Nephron (organoid): ENCODE results near the gene MFAP4.

Experiments used
- H3K27ac Mint-ChIP-seq, 3 experiments: 2 replicates each; pipeline ENCODE4 v1.8.0; 2020; ENCODE audit warnings: mixed read lengths in 3 of 3, mild to moderate bottlenecking in 2 of 3, moderate library complexity in 1 of 3
- H3K27me3 Mint-ChIP-seq: 2 replicates; pipeline ENCODE4 v1.8.0; 2021; ENCODE audit warnings: low read depth, mild to moderate bottlenecking, moderate library complexity, mixed read lengths
- H3K36me3 Mint-ChIP-seq: 2 replicates; pipeline ENCODE4 v1.8.0; 2020; ENCODE audit warnings: low read depth, mixed read lengths
- H3K4me1 Mint-ChIP-seq: 2 replicates; pipeline ENCODE4 v1.8.0; 2020; ENCODE audit warnings: mixed read lengths
- H3K4me3 Mint-ChIP-seq, 3 experiments: 2 replicates each; pipeline ENCODE4 v1.8.0; 2020; ENCODE audit warnings: mild to moderate bottlenecking in 3 of 3, mixed read lengths in 3 of 3, moderate library complexity in 2 of 3
- H3K9me3 Mint-ChIP-seq: 2 replicates; pipeline ENCODE4 v1.8.0; 2020; ENCODE audit warnings: mixed read lengths
- CTCF ChIP-seq, 3 experiments: fragments of 200-600 bp; sonication (generic); IDR thresholded peaks; one replicate each; pipeline ENCODE4 v1.5.0; 2021; ENCODE audit warnings: antibody characterized with exemption in 3 of 3; ENCODE audit not compliant: unreplicated experiment in 3 of 3

Gene MFAP4

GRCh38 chr17:19408346-19408710 is 21.3 kb upstream of the MFAP4 start:
- no peak overlapping the region for H3K27ac Mint-ChIP-seq
- no peaks in the 10 kb centered on the region for H3K36me3 Mint-ChIP-seq
- H3K9me3 Mint-ChIP-seq = no peaks in the 10 kb centered on the region

DNA sequence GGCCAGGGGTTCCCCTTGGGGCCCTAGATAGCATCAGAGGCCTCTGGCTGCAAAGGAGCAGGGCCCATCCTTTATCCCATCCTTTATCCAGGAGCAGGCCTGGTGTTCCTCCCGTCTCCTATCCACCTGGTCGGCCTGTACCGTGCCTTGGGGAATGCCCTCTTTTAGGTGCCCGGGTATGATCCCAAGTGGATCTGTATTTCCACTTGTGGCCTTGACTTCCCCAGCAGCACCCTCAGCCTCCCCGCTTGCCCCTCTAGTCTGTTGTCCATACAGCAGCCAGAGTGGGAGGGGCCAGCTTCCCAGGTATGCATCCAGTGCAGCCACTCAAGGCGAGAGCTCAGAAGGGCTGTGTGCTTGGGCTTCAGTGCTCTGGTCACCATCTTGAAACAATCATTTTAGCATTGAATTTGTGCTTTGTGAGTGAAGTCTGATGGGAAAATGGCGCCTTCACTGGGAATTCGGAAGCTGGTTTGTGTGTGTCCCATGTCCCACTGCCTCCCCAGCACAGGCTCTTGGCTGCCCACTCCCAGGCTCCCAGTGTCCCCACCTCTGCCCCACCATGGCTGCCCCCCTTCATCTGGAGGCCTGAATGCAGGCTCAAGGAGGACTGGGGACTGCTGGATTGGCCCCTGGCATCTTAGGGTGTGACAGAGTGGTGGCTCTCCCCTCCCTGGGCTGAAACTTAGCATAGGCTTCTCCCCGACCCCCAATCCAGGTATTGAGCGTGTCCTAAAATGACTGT is 20.8 kb upstream of the MFAP4 start:
- Mint-ChIP-seq H3K36me3 (no peaks in the 10 kb centered on the region), H3K4me3 (no peak overlapping the region), H3K27me3 (peaks cover 9% of the 10 kb centered on the region), H3K9me3 (no peaks in the 10 kb centered on the region), H3K4me1 (peaks cover 20% of the 10 kb centered on the region), H3K27ac (no peak overlapping the region)
- no peak for TF ChIP-seq CTCF (IDR thresholded peaks at IDR 0.05; ENCODE audit: unreplicated experiment in 3 of 3)

More at GRCh38 chr17:19408346-19408710, 21.3 kb upstream of the MFAP4 start:
- no peak overlapping the region for H3K4me3 Mint-ChIP-seq
- TF ChIP-seq CTCF (IDR thresholded peaks at IDR 0.05; ENCODE audit: unreplicated experiment in 3 of 3) = no peak
- peaks cover 9% of the 10 kb centered on the region for H3K27me3 Mint-ChIP-seq
- peaks cover 20% of the 10 kb centered on the region for H3K4me1 Mint-ChIP-seq

GRCh38 chr17:19405114-19405513 is 18.1 kb upstream of the MFAP4 start:
- Mint-ChIP-seq H3K36me3 (no peaks in the 10 kb centered on the region), H3K4me3 (no peak overlapping the region), H3K27me3 (no peaks in the 10 kb centered on the region)

DNA sequence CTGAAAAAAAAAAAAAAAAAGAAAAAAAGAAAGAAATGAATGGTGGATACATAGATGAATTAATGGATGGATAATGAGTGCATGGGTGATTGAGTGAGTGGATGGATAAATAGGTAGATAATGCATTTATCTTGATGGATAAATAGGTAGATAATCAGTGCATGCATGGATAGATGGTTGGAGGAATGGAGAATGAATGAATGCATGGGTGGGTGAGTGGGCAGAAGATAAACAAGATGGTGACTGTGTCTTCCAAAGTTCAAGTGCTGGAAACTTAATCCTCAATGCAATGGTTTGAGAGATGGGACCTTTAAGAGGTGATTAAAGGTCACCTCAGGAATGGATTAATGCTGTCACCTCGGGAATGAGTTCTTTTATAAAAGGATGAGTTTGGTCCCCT is 17.3 kb upstream of the MFAP4 start:
- no peak for TF ChIP-seq CTCF (IDR thresholded peaks at IDR 0.05; ENCODE audit: unreplicated experiment in 3 of 3)
- no peaks in the 10 kb centered on the region for H3K27me3 Mint-ChIP-seq
- no peaks in the 10 kb centered on the region for H3K36me3 Mint-ChIP-seq
- peak overlapping the region in 1 of 3 experiments; percentile 51 for H3K27ac Mint-ChIP-seq
- no peaks in the 10 kb centered on the region for H3K9me3 Mint-ChIP-seq
- no peak overlapping the region for H3K4me3 Mint-ChIP-seq
- H3K4me1 Mint-ChIP-seq = peaks cover 16% of the 10 kb centered on the region

More at GRCh38 chr17:19405114-19405513, 18.1 kb upstream of the MFAP4 start:
- TF ChIP-seq CTCF (IDR thresholded peaks at IDR 0.05; ENCODE audit: unreplicated experiment in 3 of 3) = no peak
- peak overlapping the region in 2 of 3 experiments; percentile 3 to 10 for H3K27ac Mint-ChIP-seq
- H3K9me3 Mint-ChIP-seq = no peaks in the 10 kb centered on the region
- peaks cover 18% of the 10 kb centered on the region for H3K4me1 Mint-ChIP-seq

DNA sequence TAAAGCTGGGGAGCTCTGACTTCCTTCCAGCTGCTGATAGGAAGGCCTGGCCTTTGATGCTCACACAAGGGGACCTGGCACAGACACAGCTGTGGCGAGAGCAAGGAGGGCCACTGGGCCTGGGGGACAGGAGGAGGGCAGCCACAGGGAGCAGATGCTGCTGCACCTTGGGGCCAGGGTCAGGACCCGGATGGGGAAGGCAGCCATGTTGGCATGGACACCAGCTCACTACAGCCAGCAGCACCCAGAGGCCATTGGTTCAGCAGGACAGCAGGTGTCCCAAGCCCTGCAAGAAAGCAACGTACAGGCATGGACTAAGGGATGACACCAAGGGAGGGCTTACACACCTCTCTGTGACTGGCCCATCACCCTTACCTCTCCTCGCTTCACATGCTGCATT is 16.0 kb upstream of the MFAP4 start:
- Mint-ChIP-seq H3K4me3 (no peak overlapping the region), H3K27me3 (no peaks in the 10 kb centered on the region), H3K36me3 (no peaks in the 10 kb centered on the region), H3K4me1 (peaks cover 26% of the 10 kb centered on the region), H3K27ac (peak overlapping the region in 2 of 3 experiments; percentile 89 to 92), H3K9me3 (no peaks in the 10 kb centered on the region)
- no peak for TF ChIP-seq CTCF (IDR thresholded peaks at IDR 0.05; ENCODE audit: unreplicated experiment in 3 of 3)

- Mint-ChIP-seq H3K36me3 (no peaks in the 10 kb centered on the region), H3K27me3 (no peaks in the 10 kb centered on the region), H3K4me3 (no peak overlapping the region), H3K9me3 (no peaks in the 10 kb centered on the region), H3K27ac (peak overlapping the region; percentile 89 to 92 (median 92)), H3K4me1 (peaks cover 28% of the 10 kb centered on the region)
- TF ChIP-seq CTCF (IDR thresholded peaks at IDR 0.05; ENCODE audit: unreplicated experiment in 3 of 3) = no peak
Measured at GRCh38 chr17:19402171-19402570, 15.2 kb upstream of the MFAP4 start.
